Endothelial cell (in vitro differentiated cells): ENCODE results near the gene STARD13. TPM values are rescaled to one million over a fixed set of nuclear protein-coding genes. Genes with fewer than 3 reads are reported as not detected.

Experiments used
- DNase-seq: peaks from one replicate; pipeline ENCODE4 v3.0.0; 2021; ENCODE audit warnings: low spot score
- H3K27ac Mint-ChIP-seq: one replicate; pipeline ENCODE4 v1.8.0; 2021; ENCODE audit warnings: mixed read lengths, inconsistent platforms; ENCODE audit not compliant: unreplicated experiment
- H3K27me3 Mint-ChIP-seq: one replicate; pipeline ENCODE4 v1.8.0; 2021; ENCODE audit warnings: mild to moderate bottlenecking, moderate library complexity, mixed read lengths, inconsistent platforms; ENCODE audit not compliant: unreplicated experiment
- H3K36me3 Mint-ChIP-seq: one replicate; pipeline ENCODE4 v1.8.0; 2021; ENCODE audit warnings: mild to moderate bottlenecking, low read depth, mixed read lengths, inconsistent platforms; ENCODE audit not compliant: unreplicated experiment
- H3K4me1 Mint-ChIP-seq: one replicate; pipeline ENCODE4 v1.8.0; 2021; ENCODE audit warnings: mild to moderate bottlenecking, mixed read lengths, inconsistent platforms; ENCODE audit not compliant: unreplicated experiment
- H3K4me3 Mint-ChIP-seq: one replicate; pipeline ENCODE4 v1.8.0; 2021; ENCODE audit warnings: mild to moderate bottlenecking, mixed read lengths, inconsistent platforms; ENCODE audit not compliant: unreplicated experiment
- H3K9me3 Mint-ChIP-seq: one replicate; pipeline ENCODE4 v1.8.0; 2021; ENCODE audit warnings: mixed read lengths, inconsistent platforms; ENCODE audit not compliant: unreplicated experiment
- total RNA-seq: library from RNA; stranded (reverse); fragmentation: NEBNext Ultra II Directional; extraction: Animal tissue kit (Norgen Biotek cat#: 25700); gene quantifications from one replicate; pipeline ENCODE4 v1.2.1, GENCODE V29; 2021; ENCODE audit not compliant: unreplicated experiment
- TF ChIP-seq, protein P1 (sequence below): fragments of 200-600 bp; sonication (generic); IDR thresholded peaks from one replicate; pipeline ENCODE4 v1.5.0; 2021; ENCODE audit warnings: antibody characterized with exemption; ENCODE audit not compliant: unreplicated experiment

The STARD13 gene
- total RNA-seq, 1 donor from 2014 or later, result 63.8 TPM

DNA sequence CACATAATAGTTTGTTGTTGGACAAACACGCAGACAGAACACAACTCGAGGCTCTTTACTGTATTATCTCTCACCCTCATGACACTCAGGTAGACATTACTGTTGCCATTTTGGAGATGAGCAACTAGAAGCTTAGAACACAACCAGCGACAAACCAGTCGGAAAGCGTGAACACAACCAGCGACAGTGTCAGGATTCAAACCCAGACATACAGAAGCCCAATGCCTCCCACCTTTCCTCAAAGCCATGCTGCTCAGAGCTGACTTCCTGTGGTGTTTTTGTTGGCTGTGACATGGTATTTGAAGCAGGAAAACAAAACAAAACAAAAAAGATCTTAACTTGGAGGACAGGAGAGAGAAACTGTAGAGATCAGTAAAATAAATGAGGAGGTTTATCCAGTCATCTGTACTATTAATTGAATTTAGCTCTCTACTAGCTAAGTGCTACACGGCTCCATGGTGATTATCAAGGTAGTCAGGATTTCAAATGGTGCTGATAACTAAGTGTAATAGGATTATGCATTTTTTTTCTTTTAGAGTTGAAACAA lies 92.1 kb downstream of the STARD13 start:
- H3K9me3 Mint-ChIP-seq, result no peaks in the 10 kb centered on the region
- H3K4me3 Mint-ChIP-seq, result no peak overlapping the region
- H3K27me3 Mint-ChIP-seq, result peaks cover 2% of the 10 kb centered on the region
- peaks cover 27% of the 10 kb centered on the region for H3K36me3 Mint-ChIP-seq
- peak overlapping the region; percentile 95 for H3K27ac Mint-ChIP-seq
- TF ChIP-seq, protein P1, sequence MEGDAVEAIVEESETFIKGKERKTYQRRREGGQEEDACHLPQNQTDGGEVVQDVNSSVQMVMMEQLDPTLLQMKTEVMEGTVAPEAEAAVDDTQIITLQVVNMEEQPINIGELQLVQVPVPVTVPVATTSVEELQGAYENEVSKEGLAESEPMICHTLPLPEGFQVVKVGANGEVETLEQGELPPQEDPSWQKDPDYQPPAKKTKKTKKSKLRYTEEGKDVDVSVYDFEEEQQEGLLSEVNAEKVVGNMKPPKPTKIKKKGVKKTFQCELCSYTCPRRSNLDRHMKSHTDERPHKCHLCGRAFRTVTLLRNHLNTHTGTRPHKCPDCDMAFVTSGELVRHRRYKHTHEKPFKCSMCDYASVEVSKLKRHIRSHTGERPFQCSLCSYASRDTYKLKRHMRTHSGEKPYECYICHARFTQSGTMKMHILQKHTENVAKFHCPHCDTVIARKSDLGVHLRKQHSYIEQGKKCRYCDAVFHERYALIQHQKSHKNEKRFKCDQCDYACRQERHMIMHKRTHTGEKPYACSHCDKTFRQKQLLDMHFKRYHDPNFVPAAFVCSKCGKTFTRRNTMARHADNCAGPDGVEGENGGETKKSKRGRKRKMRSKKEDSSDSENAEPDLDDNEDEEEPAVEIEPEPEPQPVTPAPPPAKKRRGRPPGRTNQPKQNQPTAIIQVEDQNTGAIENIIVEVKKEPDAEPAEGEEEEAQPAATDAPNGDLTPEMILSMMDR, result no peak
- no peak for DNase-seq
- peaks cover 60% of the 10 kb centered on the region for H3K4me1 Mint-ChIP-seq

DNA sequence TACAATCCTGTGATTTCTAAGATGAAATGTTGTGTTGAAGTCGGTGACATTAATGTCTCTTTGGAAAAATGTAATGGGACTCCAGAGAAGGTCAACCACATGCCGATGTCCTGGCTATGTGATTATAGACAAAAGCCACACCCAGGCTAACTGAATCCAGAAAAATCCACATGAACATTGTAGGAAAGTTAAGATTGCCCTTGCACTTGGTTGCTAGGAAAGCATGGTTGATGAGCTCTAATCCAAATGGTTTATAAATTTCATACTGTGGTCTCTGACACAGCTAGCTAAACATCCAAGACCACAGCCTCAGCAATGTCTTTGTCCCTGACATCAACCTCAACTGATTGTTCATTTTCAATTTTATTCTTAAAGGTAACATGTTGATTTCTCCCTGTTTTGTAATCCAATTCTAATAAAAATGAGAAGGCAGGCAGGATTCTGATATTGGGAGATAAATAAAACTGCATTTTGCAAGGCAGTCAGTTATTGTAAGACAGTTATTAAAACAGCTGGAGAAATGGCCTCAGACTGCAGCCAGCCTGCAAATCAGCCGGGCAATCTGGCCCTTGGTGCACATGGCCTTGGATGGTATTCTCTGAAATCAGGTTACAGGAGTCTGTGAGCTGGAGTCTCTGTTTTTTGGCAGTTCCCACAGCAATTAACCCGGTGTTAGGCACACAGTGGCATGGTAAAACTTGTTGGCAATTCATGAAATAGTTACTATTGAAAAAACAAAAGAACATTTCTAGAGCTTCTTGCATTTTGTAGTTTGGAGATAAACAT lies 93.9 kb downstream of the STARD13 start:
- no peak overlapping the region for H3K27ac Mint-ChIP-seq
- DNase-seq, result no peak
- H3K36me3 Mint-ChIP-seq, result peaks cover 26% of the 10 kb centered on the region
- no peak overlapping the region for H3K4me3 Mint-ChIP-seq
- no peaks in the 10 kb centered on the region for H3K27me3 Mint-ChIP-seq
- H3K9me3 Mint-ChIP-seq, result no peaks in the 10 kb centered on the region
- H3K4me1 Mint-ChIP-seq, result peaks cover 59% of the 10 kb centered on the region
- TF ChIP-seq, protein P1, result no peak

DNA sequence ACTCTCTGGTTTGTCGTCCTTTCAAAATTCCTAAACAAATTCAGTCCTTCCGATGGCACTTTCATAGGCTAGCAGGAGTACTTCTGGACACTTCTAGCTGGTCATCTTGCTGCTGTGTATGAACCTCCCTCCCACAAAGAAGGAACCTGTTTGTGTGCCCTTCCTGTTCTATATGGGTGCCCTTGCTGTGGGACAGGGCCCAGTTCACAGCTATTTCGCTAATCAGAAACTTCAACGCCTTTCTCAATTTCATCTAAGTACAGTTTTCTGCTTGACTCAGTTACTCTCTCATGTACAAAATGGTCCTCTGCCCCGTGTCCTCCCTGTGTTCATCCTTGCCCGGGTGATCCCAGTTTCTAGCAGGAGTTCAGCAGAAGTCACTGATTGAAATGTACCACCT lies 96.1 kb downstream of the STARD13 start:
- H3K27ac Mint-ChIP-seq, result peak overlapping the region; percentile 85
- H3K36me3 Mint-ChIP-seq, result peaks cover 25% of the 10 kb centered on the region
- TF ChIP-seq, protein P1, result no peak
- no peaks in the 10 kb centered on the region for H3K27me3 Mint-ChIP-seq
- DNase-seq, result no peak
- H3K4me3 Mint-ChIP-seq, result no peak overlapping the region
- peaks cover 56% of the 10 kb centered on the region for H3K4me1 Mint-ChIP-seq
- no peaks in the 10 kb centered on the region for H3K9me3 Mint-ChIP-seq

DNA sequence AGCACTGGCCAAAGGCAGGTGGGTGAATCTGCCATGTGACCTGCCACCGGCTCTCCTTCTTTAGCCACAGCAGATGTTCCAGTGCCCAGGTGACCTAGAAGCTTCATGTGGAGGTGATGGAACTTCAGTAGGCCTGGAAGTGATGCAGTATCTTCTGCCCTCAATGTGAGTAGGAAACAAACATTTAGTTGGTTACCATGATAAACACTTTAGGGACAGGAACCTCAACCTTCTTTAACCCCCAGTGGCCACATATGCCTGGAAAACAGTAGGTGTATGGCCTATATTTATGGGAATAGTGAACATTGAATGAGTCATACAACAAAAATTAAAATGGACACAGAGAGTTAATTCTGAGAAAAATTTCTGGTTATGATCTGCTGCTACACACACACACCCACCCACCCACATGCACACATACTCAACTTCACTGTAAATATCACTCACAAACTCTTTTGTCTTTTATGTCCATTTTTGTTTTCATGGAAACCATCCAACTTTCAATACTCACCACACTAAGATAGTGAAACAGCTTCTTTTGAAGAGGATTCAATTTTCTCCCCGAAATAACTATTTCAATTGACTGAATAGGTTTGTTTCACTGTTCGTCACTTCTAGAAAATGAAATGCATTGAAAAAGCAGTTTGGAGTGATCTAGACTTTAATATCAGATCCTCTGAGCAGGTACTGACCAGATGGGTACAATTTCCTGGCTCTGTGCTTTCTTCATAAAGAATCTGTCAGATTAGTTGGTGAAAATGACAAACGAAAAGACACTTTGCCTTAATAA lies 97.3 kb downstream of the STARD13 start:
- Mint-ChIP-seq H3K27ac (peak overlapping the region; percentile 76), H3K9me3 (no peaks in the 10 kb centered on the region), H3K4me3 (no peak overlapping the region), H3K4me1 (peaks cover 52% of the 10 kb centered on the region), H3K27me3 (no peaks in the 10 kb centered on the region), H3K36me3 (peaks cover 30% of the 10 kb centered on the region)
- no peak for DNase-seq
- TF ChIP-seq, protein P1, result no peak

DNA sequence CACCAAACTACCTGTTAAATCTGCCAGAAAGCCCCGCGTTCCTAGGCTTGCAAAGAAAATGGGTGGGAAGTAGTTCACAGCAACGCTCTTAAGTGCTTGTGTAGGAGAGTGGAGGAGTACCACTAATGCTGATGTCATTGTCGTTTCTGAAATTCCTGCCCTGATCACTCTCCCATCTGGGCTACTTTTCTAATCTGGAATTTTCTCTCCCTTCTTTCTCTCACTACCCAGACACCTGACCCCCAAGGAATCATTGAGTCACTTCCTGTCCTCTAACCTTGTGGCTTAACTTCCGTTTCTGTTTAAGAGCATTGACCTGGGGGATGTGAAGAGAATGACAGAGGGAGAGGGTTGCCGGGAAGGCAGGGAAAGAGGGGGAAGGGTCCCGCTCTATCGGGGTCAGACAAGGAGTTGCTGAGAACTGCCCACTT lies 98.7 kb downstream of the STARD13 start:
- no peak overlapping the region for H3K4me3 Mint-ChIP-seq
- no peak for DNase-seq
- H3K36me3 Mint-ChIP-seq, result peaks cover 34% of the 10 kb centered on the region
- no peaks in the 10 kb centered on the region for H3K27me3 Mint-ChIP-seq
- H3K27ac Mint-ChIP-seq, result peak overlapping the region; percentile 89
- H3K9me3 Mint-ChIP-seq, result no peaks in the 10 kb centered on the region
- TF ChIP-seq, protein P1, result no peak
- peaks cover 49% of the 10 kb centered on the region for H3K4me1 Mint-ChIP-seq
